Liver (tissue), 9 donors: ENCODE results near the gene SCOC. TPM values are rescaled to one million over a fixed set of nuclear protein-coding genes. Genes with fewer than 3 reads are reported as not detected.

Experiments
- DNase-seq: peaks from one replicate; pipeline ENCODE4 v3.0.0-alpha.2; 2017; ENCODE audit warnings: low spot score
- H3K27ac ChIP-seq, 2 donors: one replicate each; pipeline ENCODE4 v1.7.0; 2013; ENCODE audit warnings: inconsistent platforms in 2 of 2, low read length in 2 of 2, control low read depth in 1 of 2, low read depth in 1 of 2, mild to moderate bottlenecking in 1 of 2
- H3K27me3 ChIP-seq, 4 donors: one replicate each; pipeline versions ENCODE4 v1.6.1 to v1.7.0; 2013; ENCODE audit warnings: low read length in 3 of 4, inconsistent platforms in 1 of 4, mild to moderate bottlenecking in 1 of 4, moderate library complexity in 1 of 4; ENCODE audit not compliant: control insufficient read depth in 4 of 4, insufficient read depth in 4 of 4
- H3K36me3 ChIP-seq, 4 donors: one replicate each; pipeline versions ENCODE4 v1.6.1 to v1.7.0; 2013; ENCODE audit warnings: low read length in 3 of 4, mild to moderate bottlenecking in 3 of 4, low read depth in 1 of 4, moderate library complexity in 1 of 4; ENCODE audit not compliant: control insufficient read depth in 4 of 4, insufficient read depth in 3 of 4
- H3K4me1 ChIP-seq, 4 donors: one replicate each; pipeline versions ENCODE4 v1.6.1 to v1.7.0; 2013; ENCODE audit warnings: low read length in 3 of 4, mild to moderate bottlenecking in 3 of 4, moderate library complexity in 1 of 4; ENCODE audit not compliant: control insufficient read depth in 4 of 4, insufficient read depth in 4 of 4
- H3K4me3 ChIP-seq, 3 donors: one replicate each; pipeline versions ENCODE4 v1.6.1 to v1.7.0; 2013; ENCODE audit warnings: low read length in 3 of 3, control low read depth in 1 of 3, low read depth in 1 of 3, mild to moderate bottlenecking in 1 of 3
- H3K9ac ChIP-seq, 2 donors: one replicate each; pipeline ENCODE4 v1.7.0; 2013; ENCODE audit warnings: low read length in 2 of 2, mild to moderate bottlenecking in 2 of 2, moderate library complexity in 2 of 2, control low read depth in 1 of 2, low read depth in 1 of 2
- H3K9me3 ChIP-seq, 4 donors: one replicate each; pipeline versions ENCODE4 v1.6.1 to v1.7.0; 2013; ENCODE audit warnings: low read length in 3 of 4; ENCODE audit not compliant: control insufficient read depth in 4 of 4
- CTCF ChIP-seq: fragments of 150-350 bp; IDR thresholded peaks from 2 replicates; pipeline ENCODE4 v1.5.1; 2017; ENCODE audit warnings: improper control_type of control experiment, low read depth, low read length; ENCODE audit not compliant: missing input control
- EGR1 ChIP-seq, 2 donors: IDR thresholded peaks; 2 replicates each; pipeline ENCODE4 v1.6.1; 2016 to 2018; ENCODE audit warnings: antibody characterized with exemption in 2 of 2, low read depth in 2 of 2
- HNF4A ChIP-seq, 2 donors: conservative IDR thresholded peaks; 2 replicates each; pipeline ENCODE4 v1.6.1; 2016; ENCODE audit warnings: antibody characterized with exemption in 2 of 2, mild to moderate bottlenecking in 2 of 2
- HNF4G ChIP-seq: IDR thresholded peaks from 2 replicates; pipeline ENCODE4 v1.6.1; 2016; ENCODE audit warnings: antibody characterized with exemption
- JUND ChIP-seq, 2 donors: IDR thresholded peaks; 2 replicates each; pipeline ENCODE4 v1.6.1; 2016; ENCODE audit warnings: antibody characterized with exemption in 2 of 2
- NR2F2 ChIP-seq: IDR thresholded peaks from 2 replicates; pipeline ENCODE4 v1.6.1; 2016; ENCODE audit warnings: antibody characterized with exemption
- RXRA ChIP-seq, 2 donors: IDR thresholded peaks; 2 replicates each; pipeline ENCODE4 v1.6.1; 2017 to 2018; ENCODE audit warnings: antibody characterized with exemption in 2 of 2, mild to moderate bottlenecking in 1 of 2
- SP1 ChIP-seq: IDR thresholded peaks from 2 replicates; pipeline ENCODE4 v1.6.1; 2018; ENCODE audit warnings: antibody characterized with exemption, mild to moderate bottlenecking
- TAF1 ChIP-seq: conservative IDR thresholded peaks from 2 replicates; pipeline ENCODE4 v1.6.1; 2016; ENCODE audit warnings: antibody characterized with exemption, mild to moderate bottlenecking
- YY1 ChIP-seq: IDR thresholded peaks from 2 replicates; pipeline ENCODE4 v1.6.1; 2016; ENCODE audit warnings: antibody characterized with exemption, mild to moderate bottlenecking
- ZBTB33 ChIP-seq: IDR thresholded peaks from 2 replicates; pipeline ENCODE4 v1.6.1; 2016; ENCODE audit warnings: antibody characterized with exemption
- WGBS: extraction: QIAGEN DNeasy Blood & Tissue Kit; methylation state at CpG from one replicate; pipeline ENCODE4 v1.1.7; 2013; 5-methylcytosine and 5-hydroxymethylcytosine counted together
- polyA plus RNA-seq, 2 donors: library from polyadenylated mRNA; stranded (reverse) in 1 of 2; unstranded in 1 of 2; fragments of 200-250 nt in 1 of 2; fragments of >200 nt in 1 of 2; fragmentation: Nextera tagmentation in 1 of 2; extraction: Ambion mirVana in 1 of 2; gene quantifications; one replicate each; pipeline versions ENCODE4 v1.2.1 to v1.2.3, GENCODE V29; 2013 to 2015
- total RNA-seq, 2 donors: library from RNA; depleted of rRNA; stranded (reverse); fragments of >200 nt; gene quantifications; one replicate each; pipeline ENCODE4 v1.2.3, GENCODE V29; 2014
- TF ChIP-seq, protein P1 (sequence below): IDR thresholded peaks from 2 replicates; pipeline ENCODE4 v1.6.1; 2016; ENCODE audit warnings: antibody characterized with exemption
- TF ChIP-seq, protein P2 (sequence below): IDR thresholded peaks from 2 replicates; pipeline ENCODE4 v1.6.1; 2016; ENCODE audit warnings: antibody characterized with exemption
- donor health status: healthy.
- donor health status: healthy.
- donor health status: healthy.
- donor health status: healthy.
- donor health status: healthy.

Gene SCOC
- total and polyA plus RNA-seq, 4 donors = 22.4 to 35.0 (median 27.2) TPM

GRCh38 chr4:140367738-140368137 is 5.7 kb upstream of the SCOC start (continued):
- TF ChIP-seq, protein P1, sequence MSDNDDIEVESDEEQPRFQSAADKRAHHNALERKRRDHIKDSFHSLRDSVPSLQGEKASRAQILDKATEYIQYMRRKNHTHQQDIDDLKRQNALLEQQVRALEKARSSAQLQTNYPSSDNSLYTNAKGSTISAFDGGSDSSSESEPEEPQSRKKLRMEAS = no peak
- TF ChIP-seq NR2F2 = no peak
- TF ChIP-seq TAF1 = no peak

- Histone ChIP-seq H3K4me1 (peaks cover 0 to 7% (median 5%) of the 10 kb centered on the region in 4 donors), H3K36me3 (no peaks in the 10 kb centered on the region), H3K9ac (no peak overlapping the region), H3K4me3 (no peak overlapping the region), H3K9me3 (no peaks in the 10 kb centered on the region), H3K27ac (no peak overlapping the region), H3K27me3 (no peaks in the 10 kb centered on the region)
- WGBS = 85% methylated on average over 3 of the region's 3 CpGs
- TF ChIP-seq, protein P2, sequence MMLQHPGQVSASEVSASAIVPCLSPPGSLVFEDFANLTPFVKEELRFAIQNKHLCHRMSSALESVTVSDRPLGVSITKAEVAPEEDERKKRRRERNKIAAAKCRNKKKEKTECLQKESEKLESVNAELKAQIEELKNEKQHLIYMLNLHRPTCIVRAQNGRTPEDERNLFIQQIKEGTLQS = no peak
- TF ChIP-seq SP1 (no peak), JUND (IDR thresholded peaks at IDR 0.05) (no peak), ZBTB33 (no peak), HNF4G (no peak), EGR1 (IDR thresholded peaks at IDR 0.05; ENCODE audit: low read depth in 2 of 2) (no peak), NR2F2 (no peak), HNF4A (conservative IDR thresholded peaks at IDR 0.05) (no peak), CTCF (no peak), TAF1 (no peak), YY1 (no peak)
- TF ChIP-seq, protein P1 = no peak
- no peak for DNase-seq
These were observed 4.8 kb upstream of the SCOC start for GRCh38 chr4:140368686-140369085.

DNA sequence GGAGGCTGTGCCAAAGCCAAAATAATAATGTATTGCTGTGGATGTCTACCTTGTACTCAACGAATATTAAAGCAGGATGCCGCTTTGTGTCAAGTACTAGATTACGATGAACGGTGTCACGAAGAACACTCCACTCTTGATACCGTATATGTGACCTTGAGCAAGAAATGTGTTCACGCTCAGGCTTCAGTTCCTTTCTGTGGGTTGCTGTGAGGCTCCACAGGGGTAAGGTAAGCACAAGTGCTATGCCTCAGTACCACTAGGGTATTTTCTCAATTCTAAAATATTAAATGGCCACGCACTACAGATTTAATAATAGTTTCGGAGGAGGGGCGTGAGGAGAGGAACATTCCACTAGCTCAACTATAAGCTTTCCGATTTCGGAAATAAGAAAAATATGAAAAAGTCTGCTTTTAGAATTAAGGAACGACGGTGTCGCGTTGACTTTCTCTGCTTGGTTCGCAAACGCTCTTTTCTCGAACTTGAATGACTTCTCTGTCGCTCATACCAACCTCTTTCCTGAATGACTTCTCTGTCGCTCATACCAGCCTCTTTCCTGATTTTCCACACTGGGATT is 607 bp upstream of the SCOC start:
- no peaks in the 10 kb centered on the region for H3K9me3 ChIP-seq
- peak overlapping the region; percentile 67 to 73 for H3K27ac ChIP-seq
- peak overlapping the region; percentile 51 to 91 for H3K9ac ChIP-seq
- H3K4me1 ChIP-seq = peaks cover 1 to 25% (median 12%) of the 10 kb centered on the region in 4 donors
- DNase-seq = no peak
- WGBS = 2% methylated on average over 21 of the region's 21 CpGs
- no peaks in the 10 kb centered on the region for H3K27me3 ChIP-seq
- H3K36me3 ChIP-seq = no peaks in the 10 kb centered on the region
- H3K4me3 ChIP-seq = peak overlapping the region; percentile 61 to 97 (median 89)
- no peak for TF ChIP-seq RXRA (IDR thresholded peaks at IDR 0.05)
- TF ChIP-seq TAF1 = peak; percentile 75
- no peak for TF ChIP-seq YY1
- TF ChIP-seq JUND (IDR thresholded peaks at IDR 0.05) = peak in 1 of 2 donors; percentile 13
- peak; percentile 26 for TF ChIP-seq CTCF
